ENCODE data around the gene HNRNPM. TPM values are rescaled to one million over a fixed set of nuclear protein-coding genes. Genes with fewer than 3 reads are reported as not detected.

HNRNPM gene
- total RNA-seq, 1 donor from 2014 or later = 320 TPM

DNA sequence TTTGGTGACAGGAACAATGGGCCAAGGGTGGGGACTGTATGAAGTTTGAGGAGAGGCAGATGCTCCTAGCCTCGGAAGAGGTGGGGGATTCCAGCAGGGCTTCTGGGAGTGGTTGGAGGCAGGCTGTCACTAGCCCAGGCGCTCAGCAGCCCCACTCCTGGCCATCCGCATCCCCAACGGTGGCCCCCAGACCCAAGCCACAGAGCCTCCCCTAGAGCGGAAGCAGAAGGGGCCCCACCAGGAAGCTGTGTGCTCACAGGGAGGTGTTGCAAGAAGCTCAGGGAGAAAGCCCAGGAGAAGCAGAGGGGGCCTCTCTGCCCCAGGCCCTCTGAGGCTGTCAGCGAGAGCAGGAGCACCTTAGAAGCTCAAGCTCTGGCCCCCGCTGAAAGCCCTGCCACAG lies 49.4 kb downstream of the HNRNPM start:
- Mint-ChIP-seq H3K4me3 (ENCODE audit: low read depth) (no peak overlapping the region), H3K4me1 (ENCODE audit: low read depth) (no peaks in the 10 kb centered on the region), H3K27ac (no peak overlapping the region), H3K9me3 (ENCODE audit: low read depth) (no peaks in the 10 kb centered on the region), H3K27me3 (no peaks in the 10 kb centered on the region), H3K36me3 (ENCODE audit: insufficient read depth) (no peaks in the 10 kb centered on the region)
- DNase-seq (ENCODE audit: low spot score, unreplicated experiment) = no peak
- TF ChIP-seq, protein P1, sequence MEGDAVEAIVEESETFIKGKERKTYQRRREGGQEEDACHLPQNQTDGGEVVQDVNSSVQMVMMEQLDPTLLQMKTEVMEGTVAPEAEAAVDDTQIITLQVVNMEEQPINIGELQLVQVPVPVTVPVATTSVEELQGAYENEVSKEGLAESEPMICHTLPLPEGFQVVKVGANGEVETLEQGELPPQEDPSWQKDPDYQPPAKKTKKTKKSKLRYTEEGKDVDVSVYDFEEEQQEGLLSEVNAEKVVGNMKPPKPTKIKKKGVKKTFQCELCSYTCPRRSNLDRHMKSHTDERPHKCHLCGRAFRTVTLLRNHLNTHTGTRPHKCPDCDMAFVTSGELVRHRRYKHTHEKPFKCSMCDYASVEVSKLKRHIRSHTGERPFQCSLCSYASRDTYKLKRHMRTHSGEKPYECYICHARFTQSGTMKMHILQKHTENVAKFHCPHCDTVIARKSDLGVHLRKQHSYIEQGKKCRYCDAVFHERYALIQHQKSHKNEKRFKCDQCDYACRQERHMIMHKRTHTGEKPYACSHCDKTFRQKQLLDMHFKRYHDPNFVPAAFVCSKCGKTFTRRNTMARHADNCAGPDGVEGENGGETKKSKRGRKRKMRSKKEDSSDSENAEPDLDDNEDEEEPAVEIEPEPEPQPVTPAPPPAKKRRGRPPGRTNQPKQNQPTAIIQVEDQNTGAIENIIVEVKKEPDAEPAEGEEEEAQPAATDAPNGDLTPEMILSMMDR (IDR thresholded peaks at IDR 0.05; ENCODE audit: unreplicated experiment) = no peak

DNA sequence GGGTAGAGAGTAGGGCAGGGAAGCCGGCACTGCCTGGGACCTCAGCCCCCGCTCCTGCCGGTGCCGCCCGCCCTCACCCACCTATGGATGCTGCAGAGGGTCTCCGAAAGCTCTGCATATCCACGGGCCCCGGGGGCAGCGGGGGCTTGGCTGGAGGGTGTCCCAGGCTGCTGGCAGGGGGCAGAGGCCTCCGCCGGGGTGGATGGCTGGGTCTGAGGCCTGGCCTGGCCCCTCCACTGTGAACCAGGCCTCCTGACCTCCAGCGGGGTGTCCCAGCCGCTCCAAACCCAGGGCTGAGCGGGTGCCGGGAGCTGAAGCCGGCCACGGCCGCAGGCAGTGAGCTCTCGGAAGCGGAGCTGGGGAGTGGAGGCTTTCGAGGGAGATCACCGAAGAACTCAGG lies 53.5 kb downstream of the HNRNPM start:
- TF ChIP-seq, protein P1 (IDR thresholded peaks at IDR 0.05; ENCODE audit: unreplicated experiment) = no peak
- no peak for DNase-seq (ENCODE audit: low spot score, unreplicated experiment)
- no peaks in the 10 kb centered on the region for H3K4me1 Mint-ChIP-seq (ENCODE audit: low read depth)
- H3K36me3 Mint-ChIP-seq (ENCODE audit: insufficient read depth) = no peaks in the 10 kb centered on the region
- H3K27ac Mint-ChIP-seq = no peak overlapping the region
- no peak overlapping the region for H3K4me3 Mint-ChIP-seq (ENCODE audit: low read depth)
- no peaks in the 10 kb centered on the region for H3K9me3 Mint-ChIP-seq (ENCODE audit: low read depth)
- no peaks in the 10 kb centered on the region for H3K27me3 Mint-ChIP-seq

- no peak overlapping the region for H3K27ac Mint-ChIP-seq
- no peak overlapping the region for H3K4me3 Mint-ChIP-seq (ENCODE audit: low read depth)
- no peak for DNase-seq (ENCODE audit: low spot score, unreplicated experiment)
Measured at GRCh38 chr19:8499048-8499833, 54.5 kb downstream of the HNRNPM start.

GRCh38 chr19:8500158-8500557 lies 55.4 kb downstream of the HNRNPM start:
- peaks cover 2% of the 10 kb centered on the region for H3K27me3 Mint-ChIP-seq
- no peaks in the 10 kb centered on the region for H3K9me3 Mint-ChIP-seq (ENCODE audit: low read depth)
- H3K4me1 Mint-ChIP-seq (ENCODE audit: low read depth) = peaks cover 3% of the 10 kb centered on the region
- no peak overlapping the region for H3K4me3 Mint-ChIP-seq (ENCODE audit: low read depth)
- TF ChIP-seq, protein P1 (IDR thresholded peaks at IDR 0.05; ENCODE audit: unreplicated experiment) = no peak
- H3K27ac Mint-ChIP-seq = peak overlapping the region; percentile 58
- no peak for DNase-seq (ENCODE audit: low spot score, unreplicated experiment)
- H3K36me3 Mint-ChIP-seq (ENCODE audit: insufficient read depth) = no peaks in the 10 kb centered on the region

More at GRCh38 chr19:8499048-8499833, 54.5 kb downstream of the HNRNPM start:
- peaks cover 2% of the 10 kb centered on the region for H3K4me1 Mint-ChIP-seq (ENCODE audit: low read depth)
- no peaks in the 10 kb centered on the region for H3K9me3 Mint-ChIP-seq (ENCODE audit: low read depth)
- peaks cover 2% of the 10 kb centered on the region for H3K27me3 Mint-ChIP-seq
- TF ChIP-seq, protein P1 (IDR thresholded peaks at IDR 0.05; ENCODE audit: unreplicated experiment) = no peak
- no peaks in the 10 kb centered on the region for H3K36me3 Mint-ChIP-seq (ENCODE audit: insufficient read depth)

DNA sequence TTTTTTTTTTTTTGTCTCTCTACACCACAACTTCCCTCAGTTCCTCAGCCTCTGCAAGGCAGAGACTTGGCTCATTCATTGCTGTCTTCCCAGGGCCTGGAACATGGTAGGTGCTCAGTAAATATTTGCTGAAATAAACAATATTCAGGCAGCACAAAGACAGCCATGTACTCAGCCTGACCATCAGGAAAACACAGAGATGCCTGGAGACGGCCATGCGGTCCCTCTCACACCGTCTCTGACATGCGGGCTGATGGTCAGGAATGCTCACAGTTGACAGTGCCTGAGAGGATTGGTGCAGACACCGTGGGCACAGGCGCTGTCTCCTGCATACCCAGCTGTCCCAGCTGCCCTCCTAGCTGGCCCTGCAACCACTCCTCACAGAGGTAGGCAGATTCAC lies 56.7 kb downstream of the HNRNPM start:
- Mint-ChIP-seq H3K27ac (no peak overlapping the region), H3K9me3 (ENCODE audit: low read depth) (no peaks in the 10 kb centered on the region), H3K4me3 (ENCODE audit: low read depth) (no peak overlapping the region), H3K36me3 (ENCODE audit: insufficient read depth) (no peaks in the 10 kb centered on the region), H3K27me3 (peaks cover 2% of the 10 kb centered on the region), H3K4me1 (ENCODE audit: low read depth) (peaks cover 7% of the 10 kb centered on the region)
- DNase-seq (ENCODE audit: low spot score, unreplicated experiment) = no peak
- TF ChIP-seq, protein P1 (IDR thresholded peaks at IDR 0.05; ENCODE audit: unreplicated experiment) = no peak

Data from progenitor cell of endocrine pancreas (in vitro differentiated cells).